HCT116 (cell line): Measurements from ENCODE around the gene DIS3L2. TPM values are rescaled to one million over a fixed set of nuclear protein-coding genes. Genes with fewer than 3 reads are reported as not detected.

ENCODE experiments used
- ATAC-seq: fragments of 200-7000 bp; cut with Tn5 transposase; 2 replicates; pipeline ENCODE4 v1.9.1; 2020; ENCODE audit warnings: mild to moderate bottlenecking, moderate library complexity
- BruUV-seq: library from RNA; stranded (reverse); fragments of 400-500 nt; replicated peaks from 2 replicates; lab custom pipeline; 2021; lab: Mats Ljungman, UMichigan
- CTCF ChIA-PET: fragments of 300-600 bp; sonication (Branson Sonifier 250); formaldehyde crosslinking; loops from one replicate; lab custom pipeline; 2021; ENCODE audit warnings: antibody characterized with exemption; lab: Charles Lee
- POLR2A ChIA-PET: fragments of 300-600, 350-600 bp; sonication (Branson Sonifier 250); formaldehyde crosslinking; loops from one replicate; lab custom pipeline; 2021; ENCODE audit warnings: antibody characterized with exemption; lab: Charles Lee
- RAD21 ChIA-PET, 2 experiments: fragments of 300-600 bp; sonication (Branson Sonifier 250); formaldehyde crosslinking; loops; one replicate each; lab custom pipeline; 2023; ENCODE audit warnings: low total read pairs in 2 of 2; ENCODE audit not compliant: uncharacterized antibody in 2 of 2, unreplicated experiment in 2 of 2, low non-redundant PET in 1 of 2; lab: Charles Lee
- DNase-seq: peaks from one replicate; pipeline ENCODE4 v3.0.0-alpha.2; 2010; ENCODE audit warnings: low read depth, low spot score
- H2AFZ ChIP-seq: fragments of 200-600 bp; shearing (Covaris generic), sonication (generic); 2 replicates; pipeline ENCODE4 v1.6.1; 2017; ENCODE audit warnings: low read depth, mixed run types, mixed read lengths, antibody characterized with exemption, low read length; ENCODE audit not compliant: poor library complexity, severe bottlenecking
- H3K27ac ChIP-seq: 2 replicates; pipeline ENCODE4 v1.5.1; 2012; ENCODE audit warnings: low read depth, low read length
- H3K27me3 ChIP-seq: fragments of 200-600 bp; sonication (generic); 2 replicates; pipeline ENCODE4 v1.6.1; 2016; ENCODE audit warnings: mixed run types, low read length, mixed read lengths; ENCODE audit not compliant: insufficient read depth
- H3K36me3 ChIP-seq, 2 experiments: fragments of 200-500 bp in 1 of 2; fragments of 200-600 bp in 1 of 2; sonication (Bioruptor generic) in 1 of 2; sonication (generic) in 1 of 2; 2 replicates each; pipeline versions ENCODE4 v1.5.1 to v1.6.1; 2014 to 2016; ENCODE audit warnings: low read length in 2 of 2, inconsistent platforms in 1 of 2, mixed read lengths in 1 of 2, mixed run types in 1 of 2; ENCODE audit not compliant: insufficient read depth in 2 of 2, control insufficient read depth in 1 of 2
- H3K4me1 ChIP-seq, 2 experiments: fragments of 200-600 bp in 1 of 2; sonication (generic) in 1 of 2; 2 replicates each; pipeline versions ENCODE4 v1.5.1 to v1.6.1; 2012 to 2017; ENCODE audit warnings: low read length in 2 of 2, inconsistent platforms in 1 of 2, mild to moderate bottlenecking in 1 of 2, mixed read lengths in 1 of 2, mixed run types in 1 of 2, moderate library complexity in 1 of 2; ENCODE audit not compliant: insufficient read depth in 2 of 2, control insufficient read depth in 1 of 2
- H3K4me2 ChIP-seq: fragments of 200-600 bp; sonication (generic); 2 replicates; pipeline ENCODE4 v1.6.1; 2017; ENCODE audit warnings: mixed run types, low read length, mixed read lengths
- H3K4me3 ChIP-seq, 2 experiments: fragments of 200-600 bp in 1 of 2; sonication (generic) in 1 of 2; replicated peaks in 1 of 2; 2 replicates each; pipeline ENCODE4 v1.5.1; 2011 to 2016; ENCODE audit warnings: low read length in 2 of 2, control low read depth in 1 of 2, low read depth in 1 of 2, mild to moderate bottlenecking in 1 of 2, mixed read lengths in 1 of 2, mixed run types in 1 of 2
- H3K79me2 ChIP-seq: fragments of 200-600 bp; sonication (generic); 2 replicates; pipeline ENCODE4 v1.6.1; 2017; ENCODE audit warnings: mild to moderate bottlenecking, mixed run types, low read length, moderate library complexity, mixed read lengths; ENCODE audit not compliant: insufficient read depth
- H3K9ac ChIP-seq: fragments of 200-600 bp; sonication (generic); 2 replicates; pipeline ENCODE4 v1.6.1; 2016; ENCODE audit warnings: low read length, mixed read lengths
- H3K9me2 ChIP-seq: fragments of 200-600 bp; sonication (generic), shearing (Covaris generic); 2 replicates; pipeline ENCODE4 v1.6.1; 2017; ENCODE audit warnings: mixed run types, mild to moderate bottlenecking, moderate library complexity; ENCODE audit not compliant: insufficient read depth
- H3K9me3 ChIP-seq, 2 experiments: fragments of 200-500 bp in 1 of 2; fragments of 200-600 bp in 1 of 2; sonication (Bioruptor generic) in 1 of 2; sonication (generic) in 1 of 2; 2 replicates each; pipeline ENCODE4 v1.6.1; 2014 to 2017; ENCODE audit warnings: low read length in 2 of 2, mixed read lengths in 2 of 2, inconsistent platforms in 1 of 2, low read depth in 1 of 2, mild to moderate bottlenecking in 1 of 2, mixed run types in 1 of 2, moderate library complexity in 1 of 2; ENCODE audit not compliant: control insufficient read depth in 1 of 2, insufficient read depth in 1 of 2
- H4K20me1 ChIP-seq: fragments of 200-600 bp; sonication (generic), shearing (Covaris generic); 2 replicates; pipeline ENCODE4 v1.6.1; 2017; ENCODE audit warnings: mixed run types, mild to moderate bottlenecking, moderate library complexity; ENCODE audit not compliant: insufficient read depth
- CEBPB ChIP-seq: IDR thresholded peaks from 2 replicates; pipeline ENCODE4 v1.6.1; 2012; ENCODE audit warnings: low read depth
- EGR1 ChIP-seq: IDR thresholded peaks from 2 replicates; pipeline ENCODE4 v1.6.1; 2012; ENCODE audit warnings: low read depth
- ELF1 ChIP-seq: IDR thresholded peaks from 2 replicates; pipeline ENCODE4 v1.6.1; 2012; ENCODE audit warnings: low read depth, borderline replicate concordance
- EZH2 ChIP-seq: fragments of 200-600 bp; sonication (generic); IDR thresholded peaks from 2 replicates; pipeline ENCODE4 v1.6.1; 2017; ENCODE audit warnings: antibody characterized with exemption, mixed run types
- EZH2phosphoT487 ChIP-seq: fragments of 200-600 bp; IDR thresholded peaks from 2 replicates; pipeline ENCODE4 v1.6.1; 2018; ENCODE audit warnings: antibody characterized with exemption, borderline replicate concordance
- FOSL1 ChIP-seq: IDR thresholded peaks from 2 replicates; pipeline ENCODE4 v1.6.1; 2012; ENCODE audit warnings: low read depth
- JUND ChIP-seq: IDR thresholded peaks from 2 replicates; pipeline ENCODE4 v1.6.1; 2012
- POLR2A ChIP-seq: IDR thresholded peaks from 2 replicates; pipeline ENCODE4 v1.7.0; 2011; ENCODE audit warnings: borderline replicate concordance; ENCODE audit not compliant: insufficient read depth, insufficient read length; ENCODE audit errors: extremely low read depth
- POLR2AphosphoS5 ChIP-seq: IDR thresholded peaks from 2 replicates; pipeline ENCODE4 v1.6.1; 2011; ENCODE audit warnings: mild to moderate bottlenecking, low read depth, low read length, moderate library complexity
- RAD21 ChIP-seq: IDR thresholded peaks from 2 replicates; pipeline ENCODE4 v1.6.1; 2012; ENCODE audit warnings: low read depth, mild to moderate bottlenecking
- SIN3A ChIP-seq: IDR thresholded peaks from 2 replicates; pipeline ENCODE4 v1.6.1; 2012; ENCODE audit warnings: low read depth
- SP1 ChIP-seq: IDR thresholded peaks from 2 replicates; pipeline ENCODE4 v1.6.1; 2012; ENCODE audit warnings: low read depth
- SRF ChIP-seq: IDR thresholded peaks from 2 replicates; pipeline ENCODE4 v1.6.1; 2012; ENCODE audit warnings: low read depth
- TCF7L2 ChIP-seq: IDR thresholded peaks from 2 replicates; pipeline ENCODE4 v1.7.0; 2011; ENCODE audit warnings: borderline replicate concordance, inconsistent platforms; ENCODE audit not compliant: insufficient read depth, insufficient read length; ENCODE audit errors: extremely low read depth
- YY1 ChIP-seq: IDR thresholded peaks from 2 replicates; pipeline ENCODE4 v1.6.1; 2011; ENCODE audit warnings: low read length, low read depth, moderate library complexity, mild to moderate bottlenecking; ENCODE audit not compliant: insufficient replicate concordance; ENCODE audit errors: extremely low read depth
- ZNF274 ChIP-seq: fragments of 200-500 bp; sonication (Bioruptor generic); IDR thresholded peaks from 2 replicates; pipeline ENCODE4 v1.6.1; 2014; ENCODE audit warnings: mild to moderate bottlenecking, low read depth, low read length, inconsistent platforms
- intact Hi-C: fragments of 100-400 bp; cut with micrococcal nuclease; formaldehyde crosslinking; loops from 2 replicates; pipeline ENCODE4 v1.10.0; 2022
- total RNA-seq: library from RNA; stranded (reverse); gene quantifications from one replicate; pipeline ENCODE4 v1.2.1, GENCODE V29; 2021; ENCODE audit not compliant: unreplicated experiment
- TF ChIP-seq, protein P1 (sequence below): IDR thresholded peaks from 2 replicates; pipeline ENCODE4 v1.6.1; 2012
- TF ChIP-seq, protein P2 (sequence below): IDR thresholded peaks from 2 replicates; pipeline ENCODE4 v1.6.1; 2012
- TF ChIP-seq, protein P3 (sequence below): IDR thresholded peaks from 2 replicates; pipeline ENCODE4 v1.6.1; 2011; ENCODE audit warnings: mild to moderate bottlenecking, low read length, moderate library complexity; ENCODE audit not compliant: insufficient replicate concordance; ENCODE audit errors: extremely low read depth
- TF ChIP-seq, protein P4 (sequence below): IDR thresholded peaks from 2 replicates; pipeline ENCODE4 v1.6.1; 2012; ENCODE audit warnings: low read depth

The DIS3L2 gene
- total RNA-seq, 1 experiment from 2014 or later = 42.5 TPM

DNA sequence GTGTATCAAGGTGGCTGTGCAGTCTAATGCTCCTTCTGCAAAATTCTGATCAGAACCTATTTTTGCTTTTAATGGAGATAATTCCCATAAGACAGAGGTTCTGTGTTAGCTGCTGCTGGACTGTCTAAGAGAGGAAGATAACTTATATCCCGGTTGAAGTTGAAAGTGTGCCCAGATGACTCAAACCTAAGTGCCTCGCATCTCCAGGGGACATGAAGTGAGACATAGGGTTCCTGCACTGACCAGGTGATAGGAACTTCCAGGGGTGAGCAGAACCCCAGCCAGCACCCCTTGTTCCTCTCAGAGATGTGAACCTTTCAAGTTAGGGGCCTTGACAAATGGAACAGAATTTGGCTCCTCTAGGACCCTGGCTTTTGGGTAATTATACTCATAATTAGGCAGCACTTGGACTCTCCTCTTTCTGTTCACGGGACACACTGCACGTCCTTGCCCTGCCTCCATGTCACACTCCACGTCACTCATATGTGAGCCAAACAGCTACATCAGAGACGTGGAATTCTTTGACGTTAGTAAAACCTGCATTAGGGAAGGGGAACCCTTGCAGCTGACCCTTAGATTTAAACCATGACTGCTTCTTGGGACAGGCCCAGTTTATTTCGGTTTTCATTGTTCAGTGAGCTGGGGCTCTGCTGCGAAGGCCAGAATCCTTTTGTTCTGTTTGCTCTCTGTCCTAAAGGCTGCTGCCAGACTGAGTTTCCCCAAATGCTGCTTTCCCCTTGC is 312.6 kb downstream of the DIS3L2 start:
- no peaks in the 10 kb centered on the region for H3K36me3 ChIP-seq
- ChIA-PET POLR2A (no interaction called here), RAD21 (no interaction called here), CTCF (no interaction called here)
- H3K27me3 ChIP-seq = no peaks in the 10 kb centered on the region
- BruUV-seq = no TSS peak
- H2AFZ ChIP-seq = no peak overlapping the region
- no peaks in the 10 kb centered on the region for H3K79me2 ChIP-seq
- H3K4me1 ChIP-seq = no peaks in the 10 kb centered on the region
- no peak overlapping the region for H3K4me2 ChIP-seq
- no peak for ATAC-seq
- H4K20me1 ChIP-seq = no peaks in the 10 kb centered on the region
- TF ChIP-seq, protein P1, sequence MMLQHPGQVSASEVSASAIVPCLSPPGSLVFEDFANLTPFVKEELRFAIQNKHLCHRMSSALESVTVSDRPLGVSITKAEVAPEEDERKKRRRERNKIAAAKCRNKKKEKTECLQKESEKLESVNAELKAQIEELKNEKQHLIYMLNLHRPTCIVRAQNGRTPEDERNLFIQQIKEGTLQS = no peak
- TF ChIP-seq, protein P2, sequence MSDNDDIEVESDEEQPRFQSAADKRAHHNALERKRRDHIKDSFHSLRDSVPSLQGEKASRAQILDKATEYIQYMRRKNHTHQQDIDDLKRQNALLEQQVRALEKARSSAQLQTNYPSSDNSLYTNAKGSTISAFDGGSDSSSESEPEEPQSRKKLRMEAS = no peak
- TF ChIP-seq FOSL1 (no peak), EZH2 (no peak), SRF (no peak), TCF7L2 (no peak), RAD21 (no peak), POLR2AphosphoS5 (no peak), EZH2phosphoT487 (no peak), YY1 (no peak), ELF1 (no peak), ZNF274 (no peak), CEBPB (no peak), SP1 (no peak), POLR2A (no peak), JUND (no peak), EGR1 (no peak), SIN3A (no peak)
- TF ChIP-seq, protein P3, sequence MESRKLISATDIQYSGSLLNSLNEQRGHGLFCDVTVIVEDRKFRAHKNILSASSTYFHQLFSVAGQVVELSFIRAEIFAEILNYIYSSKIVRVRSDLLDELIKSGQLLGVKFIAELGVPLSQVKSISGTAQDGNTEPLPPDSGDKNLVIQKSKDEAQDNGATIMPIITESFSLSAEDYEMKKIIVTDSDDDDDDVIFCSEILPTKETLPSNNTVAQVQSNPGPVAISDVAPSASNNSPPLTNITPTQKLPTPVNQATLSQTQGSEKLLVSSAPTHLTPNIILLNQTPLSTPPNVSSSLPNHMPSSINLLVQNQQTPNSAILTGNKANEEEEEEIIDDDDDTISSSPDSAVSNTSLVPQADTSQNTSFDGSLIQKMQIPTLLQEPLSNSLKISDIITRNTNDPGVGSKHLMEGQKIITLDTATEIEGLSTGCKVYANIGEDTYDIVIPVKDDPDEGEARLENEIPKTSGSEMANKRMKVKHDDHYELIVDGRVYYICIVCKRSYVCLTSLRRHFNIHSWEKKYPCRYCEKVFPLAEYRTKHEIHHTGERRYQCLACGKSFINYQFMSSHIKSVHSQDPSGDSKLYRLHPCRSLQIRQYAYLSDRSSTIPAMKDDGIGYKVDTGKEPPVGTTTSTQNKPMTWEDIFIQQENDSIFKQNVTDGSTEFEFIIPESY = no peak
- TF ChIP-seq, protein P4, sequence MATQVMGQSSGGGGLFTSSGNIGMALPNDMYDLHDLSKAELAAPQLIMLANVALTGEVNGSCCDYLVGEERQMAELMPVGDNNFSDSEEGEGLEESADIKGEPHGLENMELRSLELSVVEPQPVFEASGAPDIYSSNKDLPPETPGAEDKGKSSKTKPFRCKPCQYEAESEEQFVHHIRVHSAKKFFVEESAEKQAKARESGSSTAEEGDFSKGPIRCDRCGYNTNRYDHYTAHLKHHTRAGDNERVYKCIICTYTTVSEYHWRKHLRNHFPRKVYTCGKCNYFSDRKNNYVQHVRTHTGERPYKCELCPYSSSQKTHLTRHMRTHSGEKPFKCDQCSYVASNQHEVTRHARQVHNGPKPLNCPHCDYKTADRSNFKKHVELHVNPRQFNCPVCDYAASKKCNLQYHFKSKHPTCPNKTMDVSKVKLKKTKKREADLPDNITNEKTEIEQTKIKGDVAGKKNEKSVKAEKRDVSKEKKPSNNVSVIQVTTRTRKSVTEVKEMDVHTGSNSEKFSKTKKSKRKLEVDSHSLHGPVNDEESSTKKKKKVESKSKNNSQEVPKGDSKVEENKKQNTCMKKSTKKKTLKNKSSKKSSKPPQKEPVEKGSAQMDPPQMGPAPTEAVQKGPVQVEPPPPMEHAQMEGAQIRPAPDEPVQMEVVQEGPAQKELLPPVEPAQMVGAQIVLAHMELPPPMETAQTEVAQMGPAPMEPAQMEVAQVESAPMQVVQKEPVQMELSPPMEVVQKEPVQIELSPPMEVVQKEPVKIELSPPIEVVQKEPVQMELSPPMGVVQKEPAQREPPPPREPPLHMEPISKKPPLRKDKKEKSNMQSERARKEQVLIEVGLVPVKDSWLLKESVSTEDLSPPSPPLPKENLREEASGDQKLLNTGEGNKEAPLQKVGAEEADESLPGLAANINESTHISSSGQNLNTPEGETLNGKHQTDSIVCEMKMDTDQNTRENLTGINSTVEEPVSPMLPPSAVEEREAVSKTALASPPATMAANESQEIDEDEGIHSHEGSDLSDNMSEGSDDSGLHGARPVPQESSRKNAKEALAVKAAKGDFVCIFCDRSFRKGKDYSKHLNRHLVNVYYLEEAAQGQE = no peak
- no peaks in the 10 kb centered on the region for H3K9me3 ChIP-seq
- intact Hi-C loops = no loop called here
- no peaks in the 10 kb centered on the region for H3K9me2 ChIP-seq
- no peak for DNase-seq
- H3K4me3 ChIP-seq = no peak overlapping the region
- no peak overlapping the region for H3K27ac ChIP-seq
- no peak overlapping the region for H3K9ac ChIP-seq
